Gastroesophageal sphincter (tissue), 4 donors: Measurements from ENCODE around the gene R3HDM2. TPM values are rescaled to one million over a fixed set of nuclear protein-coding genes. Genes with fewer than 3 reads are reported as not detected.

Source experiments
- ATAC-seq: fragments of 150-250 bp; one replicate; pipeline ENCODE4 v1.9.1; 2016; ENCODE audit warnings: mild to moderate bottlenecking, moderate library complexity
- H3K27ac ChIP-seq, 4 donors: fragments of 200-600 bp; sonication (generic) in 3 of 4; 1 replicate in 3 of 4; 2 replicates in 1 of 4; pipeline ENCODE4 v1.5.1; 2016 to 2019
- H3K27me3 ChIP-seq: fragments of 200-600 bp; sonication (generic); one replicate; pipeline ENCODE4 v1.5.1; 2019
- H3K36me3 ChIP-seq, 2 donors: fragments of 200-600 bp; sonication (generic); one replicate each; pipeline ENCODE4 v1.5.1; 2019; ENCODE audit warnings: control low read depth in 1 of 2
- H3K4me1 ChIP-seq, 3 donors: fragments of 200-600 bp; sonication (generic); 1 replicate in 2 of 3; 2 replicates in 1 of 3; pipeline ENCODE4 v1.5.1; 2016 to 2019; ENCODE audit warnings: control low read depth in 2 of 3
- H3K4me3 ChIP-seq, 2 donors: fragments of 200-600 bp; sonication (generic); one replicate each; pipeline ENCODE4 v1.5.1; 2019; ENCODE audit warnings: mild to moderate bottlenecking in 1 of 2, moderate library complexity in 1 of 2
- H3K9me3 ChIP-seq, 3 donors: fragments of 200-600 bp; sonication (generic); one replicate each; pipeline ENCODE4 v1.5.1; 2017 to 2019; ENCODE audit warnings: control low read depth in 2 of 3
- EP300 ChIP-seq: sonication (generic); formaldehyde crosslinking; IDR thresholded peaks from one replicate; pipeline ENCODE4 v1.6.1; 2017; ENCODE audit warnings: antibody characterized with exemption, mild to moderate bottlenecking
- POLR2A ChIP-seq, 2 donors: fragments of 450-650 bp; IDR thresholded peaks; one replicate each; pipeline ENCODE4 v1.6.1; 2017; ENCODE audit warnings: antibody characterized with exemption in 2 of 2, mild to moderate bottlenecking in 2 of 2, moderate library complexity in 1 of 2
- POLR2AphosphoS5 ChIP-seq: sonication (generic); formaldehyde crosslinking; IDR thresholded peaks from one replicate; pipeline ENCODE4 v1.6.1; 2017; ENCODE audit warnings: antibody characterized with exemption
- WGBS, 2 donors: methylation state at CpG; one replicate each; pipeline ENCODE4 v1.1.5; 2018; ENCODE audit warnings: low coverage in 1 of 2; 5-methylcytosine and 5-hydroxymethylcytosine counted together
- total RNA-seq, 4 donors: library from RNA; depleted of rRNA; stranded (reverse); fragments of >200 nt; gene quantifications; one replicate each; pipeline ENCODE4 v1.1.0, GENCODE V29; 2016
- TF ChIP-seq, protein P1 (sequence below), 4 experiments: fragments of 200-600 bp in 2 of 4; fragments of 450-650 bp in 2 of 4; sonication (generic) in 1 of 4; IDR thresholded peaks; one replicate each; pipeline ENCODE4 v1.5.1; 2017 to 2019; ENCODE audit warnings: antibody characterized with exemption in 4 of 4, mild to moderate bottlenecking in 2 of 4, moderate library complexity in 2 of 4

The R3HDM2 gene
- total RNA-seq, 4 donors from 2014 or later, result 38.0 to 60.1 (median 45.9) TPM

DNA sequence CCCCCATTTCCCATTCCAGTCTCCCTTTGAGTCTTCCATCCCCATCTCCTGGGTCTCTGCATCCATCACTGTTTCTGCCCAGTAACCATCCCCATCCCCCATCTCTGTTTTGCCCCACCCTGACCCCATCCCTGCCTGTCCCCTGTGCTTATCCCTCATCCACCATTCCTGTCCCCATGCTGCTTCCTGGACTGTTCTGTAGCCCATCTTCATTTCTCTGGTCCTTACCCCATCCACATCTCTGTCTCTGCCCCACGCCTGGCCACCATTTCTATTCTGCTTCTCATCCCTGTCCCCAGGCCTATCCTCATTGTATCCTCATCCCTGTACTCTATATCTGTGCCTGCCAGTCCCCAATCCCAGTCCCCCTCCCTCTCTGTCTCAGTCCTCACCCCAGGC lies 210.1 kb downstream of the R3HDM2 start:
- no peak for ATAC-seq
- H3K27ac ChIP-seq, result no peak overlapping the region
- H3K36me3 ChIP-seq, result no peaks in the 10 kb centered on the region
- TF ChIP-seq, protein P1, sequence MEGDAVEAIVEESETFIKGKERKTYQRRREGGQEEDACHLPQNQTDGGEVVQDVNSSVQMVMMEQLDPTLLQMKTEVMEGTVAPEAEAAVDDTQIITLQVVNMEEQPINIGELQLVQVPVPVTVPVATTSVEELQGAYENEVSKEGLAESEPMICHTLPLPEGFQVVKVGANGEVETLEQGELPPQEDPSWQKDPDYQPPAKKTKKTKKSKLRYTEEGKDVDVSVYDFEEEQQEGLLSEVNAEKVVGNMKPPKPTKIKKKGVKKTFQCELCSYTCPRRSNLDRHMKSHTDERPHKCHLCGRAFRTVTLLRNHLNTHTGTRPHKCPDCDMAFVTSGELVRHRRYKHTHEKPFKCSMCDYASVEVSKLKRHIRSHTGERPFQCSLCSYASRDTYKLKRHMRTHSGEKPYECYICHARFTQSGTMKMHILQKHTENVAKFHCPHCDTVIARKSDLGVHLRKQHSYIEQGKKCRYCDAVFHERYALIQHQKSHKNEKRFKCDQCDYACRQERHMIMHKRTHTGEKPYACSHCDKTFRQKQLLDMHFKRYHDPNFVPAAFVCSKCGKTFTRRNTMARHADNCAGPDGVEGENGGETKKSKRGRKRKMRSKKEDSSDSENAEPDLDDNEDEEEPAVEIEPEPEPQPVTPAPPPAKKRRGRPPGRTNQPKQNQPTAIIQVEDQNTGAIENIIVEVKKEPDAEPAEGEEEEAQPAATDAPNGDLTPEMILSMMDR (IDR thresholded peaks at IDR 0.05), result no peak
- TF ChIP-seq POLR2AphosphoS5 (no peak), EP300 (no peak), POLR2A (IDR thresholded peaks at IDR 0.05) (no peak)
- H3K9me3 ChIP-seq, result no peaks in the 10 kb centered on the region
- no peak overlapping the region for H3K4me3 ChIP-seq
- 56 to 86% methylated on average over 1 of the region's 1 CpG for WGBS, 2 donors
- peaks cover 99% of the 10 kb centered on the region for H3K27me3 ChIP-seq
- H3K4me1 ChIP-seq, result peaks cover 0 to 44% (median 14%) of the 10 kb centered on the region in 3 donors

DNA sequence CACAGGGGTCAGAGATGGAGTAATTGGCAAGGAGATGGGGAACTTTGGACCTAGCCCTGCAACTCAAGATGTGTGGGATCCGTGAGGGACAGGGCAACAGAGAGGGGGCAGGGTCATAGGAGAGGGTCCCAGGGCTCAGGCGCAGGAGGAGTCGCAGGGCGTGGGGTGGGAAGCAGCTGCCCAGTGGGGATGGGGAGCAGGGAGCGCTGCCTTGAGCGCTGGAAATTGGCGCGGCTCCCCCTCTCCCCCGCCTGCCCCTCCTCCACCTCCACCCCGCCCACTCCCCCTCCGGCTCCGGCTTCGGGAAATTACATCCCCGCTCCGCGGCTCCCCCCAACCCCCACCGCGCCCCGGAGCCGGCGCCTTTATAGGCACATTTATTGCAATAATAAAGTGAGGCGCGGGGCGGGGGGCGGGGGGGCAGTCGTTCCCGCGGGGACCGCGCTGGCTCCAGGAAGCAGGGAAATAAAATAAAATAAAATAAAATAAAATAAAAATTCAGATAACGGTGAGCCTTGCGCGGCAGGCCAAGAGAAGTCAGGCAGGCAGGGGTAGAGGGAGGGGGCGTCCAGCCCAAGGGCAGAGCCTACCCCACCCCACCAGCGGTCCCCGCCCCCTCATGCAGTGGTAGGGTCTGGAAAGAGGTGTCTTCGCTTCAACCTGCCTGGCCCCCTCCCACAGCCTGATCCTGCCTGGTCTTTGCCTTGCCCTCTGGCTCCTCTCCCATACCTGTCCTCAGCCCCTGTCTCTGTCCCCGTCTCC lies 210.7 kb downstream of the R3HDM2 start:
- TF ChIP-seq POLR2A (IDR thresholded peaks at IDR 0.05) (no peak), POLR2AphosphoS5 (no peak), EP300 (no peak)
- TF ChIP-seq, protein P1 (IDR thresholded peaks at IDR 0.05), result no peak
- WGBS, 2 donors, result 12 to 28% methylated on average over 5 to 17 of the region's 38 CpGs
- no peak overlapping the region for H3K4me3 ChIP-seq
- no peaks in the 10 kb centered on the region for H3K36me3 ChIP-seq
- no peak for ATAC-seq
- no peak overlapping the region for H3K27ac ChIP-seq
- H3K4me1 ChIP-seq, result peaks cover 0 to 44% (median 14%) of the 10 kb centered on the region in 3 donors
- H3K27me3 ChIP-seq, result peaks cover 99% of the 10 kb centered on the region
- no peaks in the 10 kb centered on the region for H3K9me3 ChIP-seq

DNA sequence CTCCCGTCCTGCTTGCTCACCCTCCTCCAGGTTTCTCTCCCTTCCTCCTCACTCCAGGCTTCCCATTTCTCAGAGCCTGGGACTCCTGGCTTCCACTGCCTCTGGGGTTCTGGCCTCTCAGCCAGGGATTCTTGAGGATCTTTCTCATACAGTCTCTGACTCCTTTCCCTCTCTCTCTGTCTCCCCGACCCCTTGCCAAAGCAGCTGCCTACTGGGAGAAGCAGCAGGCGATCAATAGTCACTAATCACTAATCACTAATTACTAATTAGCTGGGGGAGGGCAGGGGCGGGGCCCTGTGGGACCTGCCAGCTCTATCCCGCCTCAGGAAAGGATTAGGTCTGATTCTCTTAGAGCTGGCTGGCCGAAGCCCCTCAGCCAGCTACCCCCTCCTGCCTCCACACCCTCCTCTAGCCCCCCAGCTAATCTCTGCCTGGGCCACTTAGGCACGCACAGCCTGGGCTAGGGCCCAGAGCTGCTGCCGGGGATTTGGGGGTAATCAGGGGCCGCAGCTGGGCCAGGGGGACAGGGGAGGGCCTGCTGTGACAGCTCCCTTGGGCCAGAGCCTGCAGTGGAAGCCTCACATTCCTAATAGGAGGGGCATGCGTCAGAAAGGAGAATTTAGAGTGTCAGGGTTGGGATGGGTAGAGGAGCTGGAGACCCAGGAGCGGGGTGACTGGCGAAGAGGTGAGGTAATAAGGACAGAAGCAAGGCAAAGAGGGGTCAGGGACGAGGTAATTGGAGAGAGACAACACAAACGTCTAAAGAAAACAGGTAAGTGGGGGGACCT lies 211.4 kb downstream of the R3HDM2 start:
- 60 to 67% methylated on average over 6 of the region's 14 CpGs for WGBS, 2 donors

DNA sequence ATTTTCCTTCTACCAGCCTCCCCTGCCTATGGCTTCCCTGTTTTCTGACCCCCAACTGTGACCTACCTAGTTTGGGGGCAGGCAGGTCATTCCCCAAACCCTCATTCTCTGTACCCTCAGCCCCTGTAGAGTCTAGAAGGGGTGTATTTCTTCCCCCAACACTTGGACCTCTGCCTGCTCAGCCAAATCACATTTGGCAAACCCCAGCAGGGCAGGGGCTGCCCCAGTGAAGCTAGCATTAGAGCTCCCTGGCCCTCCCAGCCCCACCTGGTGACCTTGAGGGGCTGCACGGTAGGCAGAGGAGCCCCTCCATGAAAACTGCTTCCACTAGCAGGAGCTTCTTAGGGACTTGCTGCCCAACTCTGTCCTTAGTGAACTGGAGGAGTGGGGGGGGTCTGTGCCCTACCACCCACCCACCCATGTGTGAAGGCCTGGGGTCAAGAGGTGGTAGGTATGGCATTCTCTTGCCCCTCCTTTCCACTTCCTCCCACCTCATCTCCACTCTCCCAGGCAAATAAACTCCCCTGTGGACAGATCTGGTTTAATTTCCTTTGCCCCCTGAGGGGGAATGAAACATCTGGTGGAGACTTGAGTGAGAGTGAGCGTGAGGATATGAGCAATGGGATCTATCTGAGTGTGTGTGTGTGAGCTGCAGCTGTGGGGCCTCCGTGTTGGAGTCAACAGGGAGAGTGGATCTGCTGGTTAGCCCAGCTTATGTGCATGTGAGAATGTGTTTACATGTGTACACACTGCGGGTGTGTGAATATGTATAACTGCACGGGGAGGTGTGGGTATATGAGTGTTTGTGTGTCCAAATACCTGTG lies 212.6 kb downstream of the R3HDM2 start:
- Histone ChIP-seq H3K27me3 (peaks cover 90% of the 10 kb centered on the region), H3K27ac (no peak overlapping the region), H3K4me1 (peaks cover 0 to 56% (median 17%) of the 10 kb centered on the region in 3 donors), H3K4me3 (no peak overlapping the region), H3K9me3 (no peaks in the 10 kb centered on the region), H3K36me3 (no peaks in the 10 kb centered on the region)
- TF ChIP-seq POLR2A (IDR thresholded peaks at IDR 0.05) (no peak), EP300 (no peak), POLR2AphosphoS5 (no peak)
- TF ChIP-seq, protein P1 (IDR thresholded peaks at IDR 0.05), result no peak
- ATAC-seq, result no peak
- WGBS, 2 donors, result 83 to 100% methylated on average over 1 to 2 of the region's 5 CpGs

More for the DNA sequence above, 211.4 kb downstream of the R3HDM2 start:
- Histone ChIP-seq H3K36me3 (no peaks in the 10 kb centered on the region), H3K9me3 (no peaks in the 10 kb centered on the region), H3K27ac (no peak overlapping the region), H3K27me3 (peaks cover 99% of the 10 kb centered on the region), H3K4me1 (peaks cover 0 to 45% (median 14%) of the 10 kb centered on the region in 3 donors), H3K4me3 (no peak overlapping the region)
- ATAC-seq, result no peak
- TF ChIP-seq POLR2AphosphoS5 (no peak), EP300 (no peak), POLR2A (IDR thresholded peaks at IDR 0.05) (no peak)
- TF ChIP-seq, protein P1 (IDR thresholded peaks at IDR 0.05), result no peak
